GM10847 (cell line): ENCODE measurements around the gene ZEB2.

Experiments
- POLR2A ChIP-seq: IDR thresholded peaks from 2 replicates; pipeline ENCODE4 v1.6.1; 2011; ENCODE audit not compliant: insufficient read length; ENCODE audit errors: extremely low read depth

Gene ZEB2

GRCh38 chr2:144519934-144520731 is at the start of gene ZEB2:
Gene ZEB2, minus strand, starts transcription at chr2:144520119. Its CDS starts 2,769 bp downstream, at chr2:144517350.
- TF ChIP-seq POLR2A: no peak

GRCh38 chr2:144567745-144568144 is 47.8 kb upstream of the ZEB2 start:
- no peak for TF ChIP-seq POLR2A

- no peak for TF ChIP-seq POLR2A
Observed at GRCh38 chr2:144566448-144566847, 46.5 kb upstream of the ZEB2 start.

GRCh38 chr2:144560251-144560650 is 40.3 kb upstream of the ZEB2 start:
- TF ChIP-seq POLR2A: no peak

GRCh38 chr2:144559681-144560080 is 39.8 kb upstream of the ZEB2 start:
- no peak for TF ChIP-seq POLR2A

GRCh38 chr2:144559242-144559641 is 39.3 kb upstream of the ZEB2 start:
- TF ChIP-seq POLR2A: no peak

- no peak for TF ChIP-seq POLR2A
Observed at GRCh38 chr2:144554492-144555210, 34.7 kb upstream of the ZEB2 start.

- TF ChIP-seq POLR2A: no peak
Observed at GRCh38 chr2:144553379-144553778, 33.5 kb upstream of the ZEB2 start.

- no peak for TF ChIP-seq POLR2A
Observed at GRCh38 chr2:144552821-144553220, 32.9 kb upstream of the ZEB2 start.

GRCh38 chr2:144550911-144551310 is 31.0 kb upstream of the ZEB2 start:
- TF ChIP-seq POLR2A: no peak

- no peak for TF ChIP-seq POLR2A
Observed at GRCh38 chr2:144550084-144550483, 30.2 kb upstream of the ZEB2 start.

GRCh38 chr2:144548532-144549191 is 28.7 kb upstream of the ZEB2 start:
- TF ChIP-seq POLR2A: no peak

GRCh38 chr2:144548088-144548487 is 28.2 kb upstream of the ZEB2 start:
- no peak for TF ChIP-seq POLR2A

GRCh38 chr2:144547494-144547893 is 27.6 kb upstream of the ZEB2 start:
- TF ChIP-seq POLR2A: no peak

- no peak for TF ChIP-seq POLR2A
Observed at GRCh38 chr2:144546933-144547332, 27.0 kb upstream of the ZEB2 start.

GRCh38 chr2:144545787-144546186 is 25.9 kb upstream of the ZEB2 start:
- TF ChIP-seq POLR2A: no peak
